ENCODE results near the gene AHRR. TPM values are rescaled to one million over a fixed set of nuclear protein-coding genes. Genes with fewer than 3 reads are reported as not detected.

Gene AHRR
- total and polyA plus RNA-seq, 10 of the 15 experiments (the other 5 are each of a cell fraction or from before 2014, with no cell fraction given) = 0.90 to 35.2 (median 19.2) TPM

- TF ChIP-seq NFYB (IDR thresholded peaks at IDR 0.05; ENCODE audit: insufficient read depth, low read depth, low read length) = 0 out of 2 replicates have a peak, but pooled peaks have one; percentile 19
- TF ChIP-seq EED (IDR thresholded peaks at IDR 0.05; ENCODE audit: low read depth) = peak; percentile 13; the same call in 1 of the 2 replicates
- TF ChIP-seq, protein P1, sequence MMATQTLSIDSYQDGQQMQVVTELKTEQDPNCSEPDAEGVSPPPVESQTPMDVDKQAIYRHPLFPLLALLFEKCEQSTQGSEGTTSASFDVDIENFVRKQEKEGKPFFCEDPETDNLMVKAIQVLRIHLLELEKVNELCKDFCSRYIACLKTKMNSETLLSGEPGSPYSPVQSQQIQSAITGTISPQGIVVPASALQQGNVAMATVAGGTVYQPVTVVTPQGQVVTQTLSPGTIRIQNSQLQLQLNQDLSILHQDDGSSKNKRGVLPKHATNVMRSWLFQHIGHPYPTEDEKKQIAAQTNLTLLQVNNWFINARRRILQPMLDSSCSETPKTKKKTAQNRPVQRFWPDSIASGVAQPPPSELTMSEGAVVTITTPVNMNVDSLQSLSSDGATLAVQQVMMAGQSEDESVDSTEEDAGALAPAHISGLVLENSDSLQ (IDR thresholded peaks at IDR 0.05) = peak; percentile 66
- TF ChIP-seq, protein P2, sequence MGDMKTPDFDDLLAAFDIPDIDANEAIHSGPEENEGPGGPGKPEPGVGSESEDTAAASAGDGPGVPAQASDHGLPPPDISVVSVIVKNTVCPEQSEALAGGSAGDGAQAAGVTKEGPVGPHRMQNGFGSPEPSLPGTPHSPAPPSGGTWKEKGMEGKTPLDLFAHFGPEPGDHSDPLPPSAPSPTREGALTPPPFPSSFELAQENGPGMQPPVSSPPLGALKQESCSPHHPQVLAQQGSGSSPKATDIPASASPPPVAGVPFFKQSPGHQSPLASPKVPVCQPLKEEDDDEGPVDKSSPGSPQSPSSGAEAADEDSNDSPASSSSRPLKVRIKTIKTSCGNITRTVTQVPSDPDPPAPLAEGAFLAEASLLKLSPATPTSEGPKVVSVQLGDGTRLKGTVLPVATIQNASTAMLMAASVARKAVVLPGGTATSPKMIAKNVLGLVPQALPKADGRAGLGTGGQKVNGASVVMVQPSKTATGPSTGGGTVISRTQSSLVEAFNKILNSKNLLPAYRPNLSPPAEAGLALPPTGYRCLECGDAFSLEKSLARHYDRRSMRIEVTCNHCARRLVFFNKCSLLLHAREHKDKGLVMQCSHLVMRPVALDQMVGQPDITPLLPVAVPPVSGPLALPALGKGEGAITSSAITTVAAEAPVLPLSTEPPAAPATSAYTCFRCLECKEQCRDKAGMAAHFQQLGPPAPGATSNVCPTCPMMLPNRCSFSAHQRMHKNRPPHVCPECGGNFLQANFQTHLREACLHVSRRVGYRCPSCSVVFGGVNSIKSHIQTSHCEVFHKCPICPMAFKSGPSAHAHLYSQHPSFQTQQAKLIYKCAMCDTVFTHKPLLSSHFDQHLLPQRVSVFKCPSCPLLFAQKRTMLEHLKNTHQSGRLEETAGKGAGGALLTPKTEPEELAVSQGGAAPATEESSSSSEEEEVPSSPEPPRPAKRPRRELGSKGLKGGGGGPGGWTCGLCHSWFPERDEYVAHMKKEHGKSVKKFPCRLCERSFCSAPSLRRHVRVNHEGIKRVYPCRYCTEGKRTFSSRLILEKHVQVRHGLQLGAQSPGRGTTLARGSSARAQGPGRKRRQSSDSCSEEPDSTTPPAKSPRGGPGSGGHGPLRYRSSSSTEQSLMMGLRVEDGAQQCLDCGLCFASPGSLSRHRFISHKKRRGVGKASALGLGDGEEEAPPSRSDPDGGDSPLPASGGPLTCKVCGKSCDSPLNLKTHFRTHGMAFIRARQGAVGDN (IDR thresholded peaks at IDR 0.05) = no peak
- Histone ChIP-seq H3K79me2 (ENCODE audit: control insufficient read depth, insufficient read depth, low read length) (peaks cover 57% of the 10 kb centered on the region), H4K20me1 (ENCODE audit: control insufficient read depth, insufficient read depth) (no peaks in the 10 kb centered on the region), H3K27ac (ENCODE audit: control insufficient read depth, insufficient read depth) (peak overlapping the region; percentile 98), H3K9me3 (replicated peaks; ENCODE audit: control insufficient read depth, insufficient read depth, low read length) (no peaks in the 10 kb centered on the region), H3K27me3 (replicated peaks in 1 of 2; ENCODE audit: control insufficient read depth in 2 of 2, insufficient read depth in 2 of 2, low read length in 1 of 2) (no peaks in the 10 kb centered on the region), H2AFZ (ENCODE audit: control insufficient read depth, low read depth, low read length) (no peak overlapping the region), H3K4me3 (no peak overlapping the region), H3K36me3 (ENCODE audit: control insufficient read depth in 2 of 2, insufficient read depth in 2 of 2, low read length in 1 of 2) (peaks cover 17 to 53% of the 10 kb centered on the region in 2 experiments), H3K4me1 (ENCODE audit: control insufficient read depth, insufficient read depth, low read length) (peaks cover 80% of the 10 kb centered on the region), H3K9ac (ENCODE audit: control insufficient read depth, insufficient read depth, low read length) (peak overlapping the region; percentile 94; the same call in 1 of the 2 replicates), H3K4me2 (ENCODE audit: control insufficient read depth, insufficient read depth) (peak overlapping the region; percentile 44; the same call in 1 of the 2 replicates)
- intact Hi-C loops (cut with micrococcal nuclease; ENCODE audit: unreplicated experiment) (loop anchor here (2.0 kb wide), 1 partner anchor 49 kb away; no protein-coding TSS in a partner anchor), in situ Hi-C loops (cut with MboI) (no loop called here)
- ATAC-seq (no peak), DNase-seq (ENCODE audit: low read depth, low spot score) (no peak), FAIRE-seq (no peak)
- ChIA-PET RAD21 (ENCODE audit: unreplicated experiment) (interaction anchor here (0.7 to 1.8 kb wide), 4 partner anchors 21 to 101 kb away, joined by 3 to 9 read pairs (median 4); partner anchors contain the start of gene PDCD6), CTCF (interaction anchor here (0.9 to 1.6 kb wide), 5 partner anchors 22 to 53 kb away, joined by 3 to 7 read pairs (median 4); no protein-coding TSS in a partner anchor), POLR2A (interaction anchor here (0.6 to 1.4 kb wide), 7 partner anchors 12 to 55 kb away, joined by 3 read pairs; no protein-coding TSS in a partner anchor), SMC1A (ENCODE audit: uncharacterized antibody, unreplicated experiment) (interaction anchor here (0.9 to 1.4 kb wide), 4 partner anchors 10 to 22 kb away, joined by 3 to 4 read pairs (median 4); no protein-coding TSS in a partner anchor)
- no TSS peak for BruUV-seq (replicated peaks)
- 39% methylated on average over 12 of the region's 12 CpGs for WGBS (ENCODE audit: insufficient coverage, insufficient replicate concordance, low lambda C conversion rate, missing lambda C conversion rate)
Measured at GRCh38 chr5:371811-372555, 50.5 kb downstream of the AHRR start.

All from GM12878 (cell line).